22Rv1 (cell line): ENCODE results near the gene ZNF207.

Source experiments
- CTCF ChIP-seq: fragments of 450-650 bp; IDR thresholded peaks from 2 replicates; pipeline ENCODE4 v1.5.1; 2017; ENCODE audit warnings: mild to moderate bottlenecking
- ZFX ChIP-seq: fragments of 450-650 bp; IDR thresholded peaks from 2 replicates; pipeline ENCODE4 v1.6.1; 2017; ENCODE audit warnings: antibody characterized with exemption, borderline replicate concordance

GRCh38 chr17:32357615-32358014 lies 7.7 kb downstream of the ZNF207 start:
- TF ChIP-seq CTCF: no peak
- no peak for TF ChIP-seq ZFX
